Activated CD8-positive, alpha-beta memory T cell treated with anti-CD3 and anti-CD28 coated beads for 4 hours (primary cell): Measurements from ENCODE around the gene ARHGAP26.

Experiments
- DNase-seq, 2 donors: peaks; one replicate each; pipeline ENCODE4 v3.0.0-alpha.2; 2020; ENCODE audit warnings: low read depth in 2 of 2

The ARHGAP26 gene

GRCh38 chr5:143239882-143240518, 469.8 kb downstream of the ARHGAP26 start:
- no peak for DNase-seq

DNA sequence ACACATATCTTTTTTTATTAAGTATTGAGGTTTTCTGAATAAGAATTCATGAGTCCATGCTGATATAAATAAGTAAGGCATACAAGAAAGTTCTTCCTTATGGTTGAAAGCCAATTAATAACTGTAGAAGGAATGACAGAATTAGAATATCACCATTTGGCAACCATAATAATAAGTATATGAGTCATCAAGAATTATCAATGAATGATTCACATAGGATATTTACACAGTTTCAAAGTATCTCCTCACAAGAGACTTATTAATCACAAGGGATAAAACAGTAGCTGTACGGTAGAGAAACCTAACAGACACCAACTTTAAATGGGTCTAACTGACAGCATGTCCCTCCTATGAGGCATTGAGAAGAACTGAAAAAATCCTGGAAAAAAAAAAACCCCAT, 471.7 kb downstream of the ARHGAP26 start:
- no peak for DNase-seq

DNA sequence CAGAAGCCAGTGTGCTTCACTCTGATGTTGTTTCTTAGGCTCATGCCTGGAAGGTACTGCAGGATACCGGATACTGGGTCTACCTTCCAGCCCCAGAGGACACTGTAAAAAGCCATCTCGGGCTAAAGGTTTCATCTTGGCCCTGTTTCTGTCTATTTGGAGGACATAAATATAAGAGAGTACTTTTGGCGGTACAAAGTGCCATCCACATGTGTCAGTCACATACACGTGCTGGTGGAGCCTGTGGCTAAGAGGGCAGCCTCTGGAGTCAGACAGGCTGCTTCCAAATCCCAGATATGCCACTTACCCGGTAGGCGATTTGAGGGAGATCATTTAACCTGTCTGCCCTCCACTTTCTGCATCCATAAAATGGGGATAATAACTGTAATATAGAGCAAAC, 472.9 kb downstream of the ARHGAP26 start:
- DNase-seq = no peak

- no peak for DNase-seq
Observed at GRCh38 chr5:143244000-143244736, 474.0 kb downstream of the ARHGAP26 start.

DNA sequence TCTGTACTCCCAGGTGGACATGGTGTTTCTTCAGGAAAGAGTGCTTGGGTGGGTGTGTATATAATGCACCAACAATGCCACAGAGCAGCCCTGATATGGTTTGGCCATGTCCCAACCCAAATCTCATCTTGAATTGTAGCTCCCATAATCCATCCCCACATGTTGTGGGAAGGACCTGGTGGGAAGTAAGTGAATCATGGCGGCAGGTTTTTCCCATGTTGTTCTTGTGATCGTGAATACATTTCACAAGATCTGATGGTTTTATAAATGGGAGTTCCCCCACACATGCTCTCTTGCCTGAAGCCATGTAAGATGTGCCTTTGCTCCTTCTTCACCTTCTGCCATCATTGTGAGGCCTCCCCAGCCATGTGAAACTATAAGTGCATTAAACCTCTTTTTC, 474.8 kb downstream of the ARHGAP26 start:
- no peak for DNase-seq

- no peak for DNase-seq
Observed at GRCh38 chr5:143245929-143246561, 475.9 kb downstream of the ARHGAP26 start.

DNA sequence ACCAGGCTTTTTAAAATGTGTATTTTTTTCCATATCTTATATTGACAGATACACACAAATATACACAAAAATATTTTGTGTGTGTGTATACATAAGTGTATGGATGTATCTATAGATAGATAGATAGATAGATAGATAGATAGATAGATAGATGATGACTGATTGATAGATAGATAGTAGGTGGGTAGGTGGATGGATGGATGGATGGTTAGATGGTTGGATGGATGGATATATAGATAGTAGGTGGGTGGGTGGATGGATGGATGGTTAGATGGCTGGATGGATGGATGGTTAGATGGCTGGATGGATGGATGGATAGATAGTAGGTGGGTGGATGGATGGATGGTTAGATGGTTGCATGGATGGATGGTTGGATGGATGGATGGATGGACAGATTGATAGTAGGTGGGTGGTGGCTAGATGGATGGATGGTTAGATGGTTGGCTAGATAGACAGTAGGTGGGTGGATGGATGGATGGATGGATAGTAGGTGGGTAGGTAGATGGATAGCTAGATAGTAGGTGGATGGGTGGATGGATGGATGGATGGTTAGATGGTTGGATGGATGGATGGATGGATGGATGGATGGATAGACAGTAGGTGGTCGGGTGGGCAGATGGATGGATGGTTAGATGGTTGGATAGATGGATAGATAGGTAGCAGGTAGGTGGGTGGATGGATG, 477.1 kb downstream of the ARHGAP26 start:
- no peak for DNase-seq

GRCh38 chr5:143248391-143248790, 478.2 kb downstream of the ARHGAP26 start:
- DNase-seq = no peak

DNA sequence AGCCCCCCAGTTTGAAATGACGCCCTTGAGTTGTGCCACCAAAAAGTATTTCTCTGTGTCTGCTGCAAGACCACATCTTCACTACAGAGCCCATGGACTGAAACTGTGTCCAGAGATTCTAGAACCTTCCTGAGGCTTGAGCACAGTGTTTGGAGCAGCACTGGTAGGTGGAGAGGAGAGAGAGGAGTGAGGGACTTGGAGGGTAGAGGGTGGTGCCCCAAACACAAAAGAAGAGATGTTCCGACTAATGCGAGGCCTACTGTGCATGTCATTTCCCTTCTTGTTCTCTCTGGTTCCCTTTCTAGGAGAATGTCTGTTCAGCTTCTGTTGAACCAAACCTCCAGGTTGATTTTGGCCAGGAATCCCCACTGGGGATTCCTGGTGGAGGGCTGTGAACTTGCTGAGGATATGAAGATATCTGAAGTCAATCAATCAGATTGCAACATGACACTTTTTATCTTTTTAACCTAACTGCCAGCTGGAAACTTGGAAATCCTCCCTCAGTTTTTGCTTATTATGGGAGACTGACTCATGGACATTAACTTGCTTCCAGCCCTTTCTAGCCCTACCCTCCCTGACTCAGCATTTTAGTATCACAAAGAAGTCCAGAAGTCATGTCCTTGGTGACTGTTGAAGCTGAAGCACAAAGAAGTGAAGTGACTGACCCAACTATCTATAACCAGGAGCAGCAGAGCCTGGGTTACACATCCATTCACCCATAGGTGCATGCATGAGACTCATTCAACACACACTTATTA, 478.8 kb downstream of the ARHGAP26 start:
- no peak for DNase-seq

- no peak for DNase-seq
Observed at GRCh38 chr5:143249851-143250250, 479.7 kb downstream of the ARHGAP26 start.

- no peak for DNase-seq
Observed at GRCh38 chr5:143251190-143251589, 481.0 kb downstream of the ARHGAP26 start.

DNA sequence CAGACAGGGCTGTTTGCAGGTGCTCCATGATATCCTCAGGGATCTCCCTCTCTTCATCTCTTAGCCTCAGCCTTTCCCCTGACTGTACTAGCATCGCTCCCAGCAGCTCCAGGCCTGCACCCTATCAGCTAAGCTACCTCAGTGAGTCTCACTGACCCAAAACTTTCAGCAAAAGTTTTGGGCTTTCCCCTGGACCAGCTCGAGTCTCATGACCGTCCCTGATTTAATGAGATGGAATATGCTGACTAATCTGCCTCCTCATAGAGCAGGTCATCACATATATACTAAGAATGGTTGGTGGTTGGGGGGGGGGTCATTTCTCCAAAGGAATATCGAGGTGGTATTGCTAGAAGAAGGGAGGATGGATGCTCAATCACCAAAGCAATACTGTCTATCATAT, 481.8 kb downstream of the ARHGAP26 start:
- DNase-seq = no peak

- no peak for DNase-seq
Observed at GRCh38 chr5:143254819-143255218, 484.6 kb downstream of the ARHGAP26 start.

DNA sequence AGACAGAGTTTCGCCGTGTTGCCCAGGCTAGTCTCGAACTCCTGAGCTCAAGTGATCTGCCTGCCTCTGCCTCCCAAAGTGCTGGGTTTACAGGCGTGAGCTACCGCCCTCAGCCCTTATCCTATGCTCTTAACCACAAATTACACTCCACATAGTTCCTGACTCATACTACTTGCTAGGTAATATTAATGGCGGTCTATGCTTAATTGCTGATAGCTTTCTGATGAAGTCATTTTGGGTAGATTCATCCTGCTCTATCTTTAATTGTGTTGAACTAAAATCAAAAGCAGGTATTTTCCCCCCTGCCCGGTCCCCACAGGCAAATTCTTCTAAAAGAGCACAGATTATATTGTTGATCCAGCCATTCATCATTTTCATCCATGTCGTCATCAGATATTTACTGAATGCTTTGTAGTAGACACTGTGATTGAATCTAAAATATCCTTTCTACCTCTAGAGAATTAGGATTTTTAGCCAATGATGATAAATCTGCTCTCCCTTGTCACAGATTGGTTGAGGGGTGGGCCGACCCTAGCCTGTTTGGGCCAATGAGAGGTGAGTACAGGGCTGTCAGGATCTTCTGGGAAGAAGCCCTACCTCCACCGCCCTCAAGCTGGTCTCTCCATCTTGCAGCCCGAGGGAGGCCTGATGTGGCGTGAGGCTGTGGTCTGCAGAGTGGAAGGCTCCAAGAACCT, 488.5 kb downstream of the ARHGAP26 start:
- DNase-seq = no peak

DNA sequence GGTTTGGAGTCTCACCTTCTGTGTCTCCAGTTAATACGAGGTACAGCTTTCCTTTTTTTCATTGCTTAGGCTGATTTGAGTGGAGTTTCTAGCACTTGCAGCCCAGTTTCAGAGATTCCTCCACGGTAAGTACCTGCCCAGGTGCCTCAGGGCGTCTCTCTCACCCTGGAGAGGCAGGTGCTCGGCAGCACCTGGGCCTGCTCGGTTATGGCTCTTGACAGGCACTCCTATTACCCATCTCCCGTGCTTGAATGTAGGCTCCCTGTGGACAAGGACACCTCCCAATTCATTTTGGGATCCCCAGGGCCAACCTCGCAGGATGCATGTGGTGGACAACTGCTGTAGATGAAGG, 489.1 kb downstream of the ARHGAP26 start:
- no peak for DNase-seq

DNA sequence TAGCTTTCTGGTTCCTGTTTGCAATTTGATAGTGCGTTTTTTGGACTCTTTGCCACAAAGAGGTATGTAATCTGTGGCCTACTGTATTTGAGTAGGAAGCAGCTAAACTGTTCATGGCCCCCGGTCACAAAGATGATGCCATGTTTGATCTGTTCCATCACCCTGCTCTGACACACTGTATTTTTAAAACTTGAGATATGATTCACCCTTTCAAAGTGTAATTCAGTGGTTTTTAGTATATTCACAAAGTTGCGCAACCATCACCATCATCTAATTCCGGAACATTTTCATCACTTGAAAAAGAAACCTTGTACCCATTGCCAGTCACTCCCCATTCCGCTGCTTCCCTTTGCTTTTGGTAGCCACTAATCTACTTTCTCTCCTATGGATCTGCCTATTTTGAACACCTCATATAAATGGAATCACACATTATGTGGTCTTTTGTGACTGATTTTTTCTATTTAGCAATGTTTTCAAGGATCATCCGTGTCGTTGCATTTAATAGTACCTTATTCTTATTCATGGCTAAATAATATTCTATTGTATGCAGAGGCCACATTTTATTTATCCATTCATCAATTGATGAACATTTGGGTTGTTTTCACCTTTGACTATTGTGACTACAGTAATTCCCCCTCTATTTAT, 491.7 kb downstream of the ARHGAP26 start:
- DNase-seq = no peak

- DNase-seq = no peak
Observed at GRCh38 chr5:143262393-143263174, 492.4 kb downstream of the ARHGAP26 start.

DNA sequence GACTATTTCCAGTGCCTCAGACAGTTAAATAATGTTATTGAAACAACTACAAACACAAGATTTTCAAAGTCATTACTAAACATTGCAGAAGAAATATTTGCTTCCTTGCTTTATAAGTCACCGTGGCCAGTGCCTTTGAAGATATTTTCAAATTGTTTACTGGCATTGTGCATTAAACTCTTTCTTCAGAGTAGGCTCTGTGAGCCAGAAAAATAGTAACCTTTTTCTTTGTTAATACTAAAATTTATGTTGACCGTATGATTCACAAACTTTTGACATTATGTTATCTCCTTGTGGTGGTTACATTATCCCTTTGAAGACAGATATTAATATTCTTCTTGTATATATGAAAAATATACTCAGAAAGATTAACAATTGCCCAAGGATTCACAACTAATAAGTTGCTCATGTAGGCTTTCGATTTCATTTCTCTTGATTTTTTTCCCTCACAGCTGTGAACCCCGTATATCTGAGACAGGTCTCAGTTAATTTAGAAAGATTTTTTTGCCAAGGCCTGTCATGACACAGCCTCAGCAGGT, 493.2 kb downstream of the ARHGAP26 start:
- DNase-seq = no peak

DNA sequence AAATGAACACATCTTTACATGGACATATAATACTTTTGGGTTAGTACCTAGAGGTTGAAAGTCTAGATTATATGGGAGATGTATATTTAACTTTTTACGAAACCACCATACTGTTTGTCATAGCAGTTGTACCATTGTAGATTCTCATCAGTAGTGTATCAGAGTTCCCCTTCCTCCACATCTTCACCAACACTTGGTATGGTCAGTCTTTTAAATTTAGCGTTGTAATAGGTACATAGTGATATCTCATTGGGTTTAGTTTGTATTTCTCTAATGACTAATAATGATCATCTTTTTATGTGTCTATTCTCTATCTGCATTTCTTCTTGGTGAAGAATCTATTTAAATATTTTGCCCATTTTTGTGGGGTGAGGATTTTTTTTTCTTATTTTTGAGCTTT, 495.8 kb downstream of the ARHGAP26 start:
- DNase-seq = no peak

GRCh38 chr5:143267186-143267585, 497.0 kb downstream of the ARHGAP26 start:
- no peak for DNase-seq
